ENCODE results near the gene RPUSD1. TPM values are rescaled to one million over a fixed set of nuclear protein-coding genes. Genes with fewer than 3 reads are reported as not detected.

The RPUSD1 gene
- total and polyA plus RNA-seq, 9 donors = 11.1 to 18.6 (median 15.4) TPM; not detected in 1

- Histone ChIP-seq H3K27me3 (no peaks in the 10 kb centered on the region), H3K4me3 (no peak overlapping the region), H3K36me3 (no peaks in the 10 kb centered on the region), H3K4me1 (ENCODE audit: insufficient read depth) (no peaks in the 10 kb centered on the region), H3K27ac (no peak overlapping the region), H3K9me3 (no peaks in the 10 kb centered on the region)
- TF ChIP-seq EP300 (IDR thresholded peaks at IDR 0.05) (no peak), POLR2A (IDR thresholded peaks at IDR 0.05) (no peak)
- no peak for DNase-seq
- 34 to 48% (median 48%) methylated on average over 9 of the region's 9 CpGs for WGBS, 3 donors
- intact Hi-C loops (cut with DNase I) = no loop called here
Measured at GRCh38 chr16:750485-750884, 37.7 kb downstream of the RPUSD1 start.

- WGBS, 3 donors = 56 to 83% (median 70%) methylated on average over 6 of the region's 6 CpGs
- no peaks in the 10 kb centered on the region for H3K36me3 ChIP-seq
- H3K27me3 ChIP-seq = no peaks in the 10 kb centered on the region
- DNase-seq = no peak
- TF ChIP-seq, protein P1, sequence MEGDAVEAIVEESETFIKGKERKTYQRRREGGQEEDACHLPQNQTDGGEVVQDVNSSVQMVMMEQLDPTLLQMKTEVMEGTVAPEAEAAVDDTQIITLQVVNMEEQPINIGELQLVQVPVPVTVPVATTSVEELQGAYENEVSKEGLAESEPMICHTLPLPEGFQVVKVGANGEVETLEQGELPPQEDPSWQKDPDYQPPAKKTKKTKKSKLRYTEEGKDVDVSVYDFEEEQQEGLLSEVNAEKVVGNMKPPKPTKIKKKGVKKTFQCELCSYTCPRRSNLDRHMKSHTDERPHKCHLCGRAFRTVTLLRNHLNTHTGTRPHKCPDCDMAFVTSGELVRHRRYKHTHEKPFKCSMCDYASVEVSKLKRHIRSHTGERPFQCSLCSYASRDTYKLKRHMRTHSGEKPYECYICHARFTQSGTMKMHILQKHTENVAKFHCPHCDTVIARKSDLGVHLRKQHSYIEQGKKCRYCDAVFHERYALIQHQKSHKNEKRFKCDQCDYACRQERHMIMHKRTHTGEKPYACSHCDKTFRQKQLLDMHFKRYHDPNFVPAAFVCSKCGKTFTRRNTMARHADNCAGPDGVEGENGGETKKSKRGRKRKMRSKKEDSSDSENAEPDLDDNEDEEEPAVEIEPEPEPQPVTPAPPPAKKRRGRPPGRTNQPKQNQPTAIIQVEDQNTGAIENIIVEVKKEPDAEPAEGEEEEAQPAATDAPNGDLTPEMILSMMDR (IDR thresholded peaks at IDR 0.05) = no peak
- TF ChIP-seq POLR2A (IDR thresholded peaks at IDR 0.05) (no peak), EP300 (IDR thresholded peaks at IDR 0.05) (no peak)
- H3K9me3 ChIP-seq = no peaks in the 10 kb centered on the region
- H3K4me1 ChIP-seq (ENCODE audit: insufficient read depth) = no peaks in the 10 kb centered on the region
- intact Hi-C loops (cut with DNase I) = no loop called here
- H3K4me3 ChIP-seq = no peak overlapping the region
- no peak overlapping the region for H3K27ac ChIP-seq
Measured at GRCh38 chr16:749010-749409, 39.2 kb downstream of the RPUSD1 start.

GRCh38 chr16:747978-748746 lies 40.0 kb downstream of the RPUSD1 start:
- no peaks in the 10 kb centered on the region for H3K4me1 ChIP-seq (ENCODE audit: insufficient read depth)
- DNase-seq = no peak
- no peaks in the 10 kb centered on the region for H3K9me3 ChIP-seq
- H3K4me3 ChIP-seq = no peak overlapping the region
- 75 to 81% (median 77%) methylated on average over 39 of the region's 39 CpGs for WGBS, 3 donors
- H3K27me3 ChIP-seq = no peaks in the 10 kb centered on the region
- TF ChIP-seq, protein P1 (IDR thresholded peaks at IDR 0.05) = no peak
- TF ChIP-seq EP300 (IDR thresholded peaks at IDR 0.05) (no peak), POLR2A (IDR thresholded peaks at IDR 0.05) (no peak)
- H3K27ac ChIP-seq = no peak overlapping the region
- intact Hi-C loops (cut with DNase I) = no loop called here
- H3K36me3 ChIP-seq = no peaks in the 10 kb centered on the region

DNA sequence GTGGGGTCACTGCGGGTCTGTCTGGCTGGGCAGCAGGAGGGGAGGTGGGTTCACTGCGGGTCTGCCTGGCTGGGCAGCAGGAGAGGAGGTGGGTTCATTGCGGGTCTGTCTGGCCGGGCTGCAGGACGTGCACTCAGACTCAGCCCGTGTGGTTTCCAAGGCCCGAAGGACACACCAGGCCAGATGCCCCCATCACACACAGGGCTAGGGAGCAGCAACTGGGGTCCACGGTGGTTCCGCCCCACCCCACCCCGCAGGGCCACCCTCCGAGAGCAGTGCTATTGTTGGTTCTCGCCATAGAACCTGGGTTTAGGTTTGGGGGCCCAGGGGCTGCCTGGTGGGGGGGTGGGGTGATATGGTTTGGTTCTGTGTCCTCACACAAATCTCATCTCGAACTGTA lies 41.5 kb downstream of the RPUSD1 start:
- Histone ChIP-seq H3K36me3 (no peaks in the 10 kb centered on the region), H3K4me1 (ENCODE audit: insufficient read depth) (no peaks in the 10 kb centered on the region), H3K9me3 (no peaks in the 10 kb centered on the region), H3K27me3 (no peaks in the 10 kb centered on the region), H3K27ac (no peak overlapping the region), H3K4me3 (no peak overlapping the region)
- 67 to 77% (median 75%) methylated on average over 11 to 13 of the region's 13 CpGs for WGBS, 3 donors
- TF ChIP-seq, protein P1 (IDR thresholded peaks at IDR 0.05) = no peak
- no peak for DNase-seq
- intact Hi-C loops (cut with DNase I) = no loop called here

- peaks cover 2% of the 10 kb centered on the region for H3K4me1 ChIP-seq (ENCODE audit: insufficient read depth)
- intact Hi-C loops (cut with DNase I) = no loop called here
- H3K36me3 ChIP-seq = no peaks in the 10 kb centered on the region
- 2 to 10% (median 5%) methylated on average over 14 of the region's 14 CpGs for WGBS, 3 donors
- no peaks in the 10 kb centered on the region for H3K27me3 ChIP-seq
- no peak overlapping the region for H3K4me3 ChIP-seq
- TF ChIP-seq EP300 (IDR thresholded peaks at IDR 0.05) (no peak), POLR2A (IDR thresholded peaks at IDR 0.05) (no peak)
- TF ChIP-seq, protein P1 (IDR thresholded peaks at IDR 0.05) = no peak
- no peaks in the 10 kb centered on the region for H3K9me3 ChIP-seq
- no peak for DNase-seq
- no peak overlapping the region for H3K27ac ChIP-seq
Measured at GRCh38 chr16:745739-746138, 42.4 kb downstream of the RPUSD1 start.
